Measurements from ENCODE around the gene C1QTNF7.

DNA sequence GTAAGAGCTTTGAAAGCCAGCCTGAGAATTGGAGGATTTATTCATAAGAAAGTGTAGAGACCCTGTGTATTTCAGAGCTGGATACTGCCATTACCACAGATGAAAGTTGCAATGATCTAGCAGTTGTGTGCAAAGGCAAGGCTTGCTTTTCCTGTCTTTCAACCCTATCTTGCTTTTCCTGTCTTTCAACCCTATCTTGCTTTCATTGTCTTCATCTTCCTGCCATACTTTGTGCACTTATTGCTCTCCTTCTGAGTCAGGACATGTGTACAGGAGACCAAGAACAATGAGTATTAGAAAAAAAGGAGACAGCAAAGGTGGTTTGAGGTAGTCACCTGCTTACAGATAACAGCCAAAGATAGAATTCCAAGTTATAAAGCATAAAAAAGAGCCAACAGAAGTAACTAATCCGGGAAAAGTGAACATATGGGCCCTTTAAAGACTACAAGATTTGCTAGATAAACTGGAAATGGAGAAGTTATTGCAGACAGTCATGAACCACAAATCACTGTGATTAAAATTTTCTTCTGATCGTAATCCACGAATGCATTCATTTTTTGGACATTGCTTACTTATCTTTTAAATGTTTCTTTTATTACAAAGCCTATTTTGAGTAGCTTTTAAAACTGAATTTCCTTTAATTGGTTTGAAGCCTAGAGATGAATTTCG lies 17.2 kb downstream of the C1QTNF7 start:
- TF ChIP-seq, protein P1, sequence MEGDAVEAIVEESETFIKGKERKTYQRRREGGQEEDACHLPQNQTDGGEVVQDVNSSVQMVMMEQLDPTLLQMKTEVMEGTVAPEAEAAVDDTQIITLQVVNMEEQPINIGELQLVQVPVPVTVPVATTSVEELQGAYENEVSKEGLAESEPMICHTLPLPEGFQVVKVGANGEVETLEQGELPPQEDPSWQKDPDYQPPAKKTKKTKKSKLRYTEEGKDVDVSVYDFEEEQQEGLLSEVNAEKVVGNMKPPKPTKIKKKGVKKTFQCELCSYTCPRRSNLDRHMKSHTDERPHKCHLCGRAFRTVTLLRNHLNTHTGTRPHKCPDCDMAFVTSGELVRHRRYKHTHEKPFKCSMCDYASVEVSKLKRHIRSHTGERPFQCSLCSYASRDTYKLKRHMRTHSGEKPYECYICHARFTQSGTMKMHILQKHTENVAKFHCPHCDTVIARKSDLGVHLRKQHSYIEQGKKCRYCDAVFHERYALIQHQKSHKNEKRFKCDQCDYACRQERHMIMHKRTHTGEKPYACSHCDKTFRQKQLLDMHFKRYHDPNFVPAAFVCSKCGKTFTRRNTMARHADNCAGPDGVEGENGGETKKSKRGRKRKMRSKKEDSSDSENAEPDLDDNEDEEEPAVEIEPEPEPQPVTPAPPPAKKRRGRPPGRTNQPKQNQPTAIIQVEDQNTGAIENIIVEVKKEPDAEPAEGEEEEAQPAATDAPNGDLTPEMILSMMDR (IDR thresholded peaks at IDR 0.05) = no peak
- TF ChIP-seq SIN3A (IDR thresholded peaks at IDR 0.05; ENCODE audit: borderline replicate concordance, insufficient read depth, low read depth, low read length) (no peak), POLR2AphosphoS5 (IDR thresholded peaks at IDR 0.05; ENCODE audit: low read depth, low read length) (no peak)
- TF ChIP-seq, protein P2, sequence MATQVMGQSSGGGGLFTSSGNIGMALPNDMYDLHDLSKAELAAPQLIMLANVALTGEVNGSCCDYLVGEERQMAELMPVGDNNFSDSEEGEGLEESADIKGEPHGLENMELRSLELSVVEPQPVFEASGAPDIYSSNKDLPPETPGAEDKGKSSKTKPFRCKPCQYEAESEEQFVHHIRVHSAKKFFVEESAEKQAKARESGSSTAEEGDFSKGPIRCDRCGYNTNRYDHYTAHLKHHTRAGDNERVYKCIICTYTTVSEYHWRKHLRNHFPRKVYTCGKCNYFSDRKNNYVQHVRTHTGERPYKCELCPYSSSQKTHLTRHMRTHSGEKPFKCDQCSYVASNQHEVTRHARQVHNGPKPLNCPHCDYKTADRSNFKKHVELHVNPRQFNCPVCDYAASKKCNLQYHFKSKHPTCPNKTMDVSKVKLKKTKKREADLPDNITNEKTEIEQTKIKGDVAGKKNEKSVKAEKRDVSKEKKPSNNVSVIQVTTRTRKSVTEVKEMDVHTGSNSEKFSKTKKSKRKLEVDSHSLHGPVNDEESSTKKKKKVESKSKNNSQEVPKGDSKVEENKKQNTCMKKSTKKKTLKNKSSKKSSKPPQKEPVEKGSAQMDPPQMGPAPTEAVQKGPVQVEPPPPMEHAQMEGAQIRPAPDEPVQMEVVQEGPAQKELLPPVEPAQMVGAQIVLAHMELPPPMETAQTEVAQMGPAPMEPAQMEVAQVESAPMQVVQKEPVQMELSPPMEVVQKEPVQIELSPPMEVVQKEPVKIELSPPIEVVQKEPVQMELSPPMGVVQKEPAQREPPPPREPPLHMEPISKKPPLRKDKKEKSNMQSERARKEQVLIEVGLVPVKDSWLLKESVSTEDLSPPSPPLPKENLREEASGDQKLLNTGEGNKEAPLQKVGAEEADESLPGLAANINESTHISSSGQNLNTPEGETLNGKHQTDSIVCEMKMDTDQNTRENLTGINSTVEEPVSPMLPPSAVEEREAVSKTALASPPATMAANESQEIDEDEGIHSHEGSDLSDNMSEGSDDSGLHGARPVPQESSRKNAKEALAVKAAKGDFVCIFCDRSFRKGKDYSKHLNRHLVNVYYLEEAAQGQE (IDR thresholded peaks at IDR 0.05; ENCODE audit: insufficient read depth in 1 of 2, low read depth in 2 of 2, low read length in 1 of 2) = no peak
